ENCODE data around the gene ANKRD55. TPM values are rescaled to one million over a fixed set of nuclear protein-coding genes. Genes with fewer than 3 reads are reported as not detected.

Gene ANKRD55
- total and polyA plus RNA-seq, 9 of the 15 experiments (the other 6 are each of a cell fraction or from before 2014, with no cell fraction given) = 3.4 to 10.6 (median 6.5) TPM

DNA sequence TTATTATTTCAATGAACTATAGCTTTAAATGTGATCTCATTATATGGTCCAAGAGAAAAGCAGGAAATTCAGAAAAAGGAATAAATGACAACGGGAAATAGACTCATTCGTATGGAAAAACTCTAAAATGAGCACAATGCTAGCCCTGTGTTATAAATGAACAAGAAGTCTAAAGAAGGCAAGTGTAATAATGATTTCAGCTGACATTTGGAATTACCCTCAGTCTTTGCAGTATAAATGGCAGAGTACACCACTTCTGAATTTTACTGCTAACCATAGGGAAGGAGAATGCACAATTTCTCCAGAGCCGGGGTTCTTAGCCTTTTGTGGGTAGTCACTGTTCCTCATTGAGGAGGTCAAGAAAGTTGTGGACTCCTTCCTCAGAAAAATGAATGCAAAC is 93.1 kb downstream of the ANKRD55 start:
- Histone ChIP-seq H2AFZ (ENCODE audit: low read depth, low read length) (no peak overlapping the region), H3K27ac (ENCODE audit: extremely low read depth, low read depth, low read length) (no peak overlapping the region), H3K27me3 (ENCODE audit: control insufficient read depth in 2 of 2, insufficient read depth in 2 of 2, low read length in 2 of 2) (no peaks in the 10 kb centered on the region), H3K4me3 (no peak overlapping the region), H4K20me1 (replicated peaks; ENCODE audit: control insufficient read depth, insufficient read depth, low read length) (no peaks in the 10 kb centered on the region), H3K9ac (ENCODE audit: insufficient read depth in 1 of 2, low read depth in 2 of 2, low read length in 2 of 2) (no peak overlapping the region), H3K79me2 (ENCODE audit: control insufficient read depth, insufficient read depth, low read length) (no peaks in the 10 kb centered on the region), H3K9me3 (replicated peaks; ENCODE audit: control insufficient read depth, insufficient read depth, low read depth, low read length) (no peaks in the 10 kb centered on the region), H3K36me3 (ENCODE audit: control insufficient read depth, insufficient read depth, low read length) (no peaks in the 10 kb centered on the region; the same call in 2 of the 3 replicates), H3K9me1 (ENCODE audit: control insufficient read depth, insufficient read depth, low read length) (no peaks in the 10 kb centered on the region), H3K4me2 (ENCODE audit: insufficient read depth, low read length) (no peak overlapping the region), H3K4me1 (replicated peaks in 1 of 2; ENCODE audit: control insufficient read depth in 2 of 2, insufficient read depth in 2 of 2, low read length in 2 of 2) (no peaks in the 10 kb centered on the region)
- POLR2A ChIA-PET = no interaction called here
- TF ChIP-seq ZNF197 (CRISPR knock-in tag; IDR thresholded peaks at IDR 0.05; ENCODE audit: low read depth) (no peak), SAP30 (IDR thresholded peaks at IDR 0.05; ENCODE audit: borderline replicate concordance, insufficient read depth, low read depth, low read length, poor library complexity, severe bottlenecking) (no peak), TBL1XR1 (IDR thresholded peaks at IDR 0.05; ENCODE audit: low read length in 2 of 2) (no peak), SMARCC2 (IDR thresholded peaks at IDR 0.05; ENCODE audit: low read depth) (no peak), PCBP1 (IDR thresholded peaks at IDR 0.05; ENCODE audit: low read depth, low read length, poor library complexity, severe bottlenecking) (no peak), HNRNPL (IDR thresholded peaks at IDR 0.05; ENCODE audit: low read depth, low read length) (no peak), FOXM1 (IDR thresholded peaks at IDR 0.05; ENCODE audit: low read depth) (no peak), FOXM1 (CRISPR knock-in tag; IDR thresholded peaks at IDR 0.05; ENCODE audit: low read depth) (no peak)
- FAIRE-seq = no peak
- intact Hi-C loops (cut with micrococcal nuclease) (no loop called here), in situ Hi-C loops (cut with MboI) (no loop called here)
- BruUV-seq (replicated peaks) = no TSS peak
- 41% methylated on average over 3 of the region's 3 CpGs for WGBS (ENCODE audit: insufficient coverage, low coverage, missing lambda C conversion rate)
- DNase-seq (ENCODE audit: extremely low read depth in 1 of 4, low spot score in 3 of 4) = no peak
- CTCF ChIA-PET (ENCODE audit: low intra/inter-chr PET ratio) = no interaction called here
- no peak for ATAC-seq

Measured in K562 (cell line).